Measurements from ENCODE around the gene KLK3. TPM values are rescaled to one million over a fixed set of nuclear protein-coding genes. Genes with fewer than 3 reads are reported as not detected.
A peak's percentile ranks its signal among the peaks of the same experiment; 100 is the strongest.
"Not testable (repeated sequence)": the region's sequence is repeated elsewhere in the genome, so short reads cannot be mapped to it uniquely, and the experiment has no call there.

The KLK3 gene
- total RNA-seq, 2 donors from 2014 or later, result not detected

DNA sequence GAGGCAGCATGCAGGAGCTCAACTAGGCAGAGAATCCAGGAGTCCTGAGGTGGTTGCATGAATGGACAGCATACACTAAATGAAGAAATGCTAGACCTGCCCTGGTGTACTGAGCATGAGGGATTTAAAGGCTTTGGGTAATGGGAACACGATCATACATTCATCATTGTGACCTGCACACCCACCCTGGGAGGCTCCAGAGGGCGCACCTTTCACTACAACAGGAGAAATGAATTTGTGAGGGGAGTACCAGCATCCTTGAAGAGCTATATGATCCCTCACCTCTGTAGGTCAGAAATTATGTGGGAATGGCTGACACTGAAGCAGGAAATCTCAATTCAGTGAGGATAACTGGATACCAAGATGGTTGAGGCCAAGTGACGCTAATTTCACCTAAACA lies 27.5 kb downstream of the KLK3 start:
- Mint-ChIP-seq H3K27ac (no peak overlapping the region), H3K4me1 (ENCODE audit: low read depth) (no peaks in the 10 kb centered on the region), H3K36me3 (ENCODE audit: insufficient read depth in 2 of 2) (no peaks in the 10 kb centered on the region), H3K27me3 (ENCODE audit: low read depth) (peaks cover 69% of the 10 kb centered on the region), H3K4me3 (no peak overlapping the region), H3K9me3 (no peaks in the 10 kb centered on the region)
- no peak for ATAC-seq (replicated peaks in 1 of 2)
- DNase-seq, result no peak

DNA sequence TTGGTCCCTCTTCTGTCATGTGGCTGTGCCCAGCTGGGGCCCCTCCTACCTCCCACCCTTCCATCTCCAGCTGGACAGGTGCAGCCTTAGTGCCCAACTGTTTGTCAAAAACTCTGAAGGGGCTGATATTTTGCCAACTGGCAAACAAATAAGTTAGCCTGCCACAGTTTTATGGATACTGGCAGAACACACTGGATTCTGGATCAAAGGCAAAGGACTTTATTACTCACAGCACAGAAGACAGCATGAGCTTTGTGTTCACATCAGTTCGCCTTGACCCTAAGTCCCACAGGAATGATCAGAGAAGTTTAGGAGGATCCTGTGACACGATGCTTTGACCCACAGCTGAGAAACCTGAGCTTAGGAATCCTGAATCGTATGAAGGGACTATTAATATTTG lies 34.9 kb downstream of the KLK3 start:
- DNase-seq, result no peak
- Mint-ChIP-seq H3K27me3 (ENCODE audit: low read depth) (peaks cover 64% of the 10 kb centered on the region), H3K36me3 (ENCODE audit: insufficient read depth in 2 of 2) (no peaks in the 10 kb centered on the region), H3K4me1 (ENCODE audit: low read depth) (no peaks in the 10 kb centered on the region), H3K27ac (no peak overlapping the region), H3K9me3 (no peaks in the 10 kb centered on the region), H3K4me3 (no peak overlapping the region)
- ATAC-seq (replicated peaks in 1 of 2), result no peak

DNA sequence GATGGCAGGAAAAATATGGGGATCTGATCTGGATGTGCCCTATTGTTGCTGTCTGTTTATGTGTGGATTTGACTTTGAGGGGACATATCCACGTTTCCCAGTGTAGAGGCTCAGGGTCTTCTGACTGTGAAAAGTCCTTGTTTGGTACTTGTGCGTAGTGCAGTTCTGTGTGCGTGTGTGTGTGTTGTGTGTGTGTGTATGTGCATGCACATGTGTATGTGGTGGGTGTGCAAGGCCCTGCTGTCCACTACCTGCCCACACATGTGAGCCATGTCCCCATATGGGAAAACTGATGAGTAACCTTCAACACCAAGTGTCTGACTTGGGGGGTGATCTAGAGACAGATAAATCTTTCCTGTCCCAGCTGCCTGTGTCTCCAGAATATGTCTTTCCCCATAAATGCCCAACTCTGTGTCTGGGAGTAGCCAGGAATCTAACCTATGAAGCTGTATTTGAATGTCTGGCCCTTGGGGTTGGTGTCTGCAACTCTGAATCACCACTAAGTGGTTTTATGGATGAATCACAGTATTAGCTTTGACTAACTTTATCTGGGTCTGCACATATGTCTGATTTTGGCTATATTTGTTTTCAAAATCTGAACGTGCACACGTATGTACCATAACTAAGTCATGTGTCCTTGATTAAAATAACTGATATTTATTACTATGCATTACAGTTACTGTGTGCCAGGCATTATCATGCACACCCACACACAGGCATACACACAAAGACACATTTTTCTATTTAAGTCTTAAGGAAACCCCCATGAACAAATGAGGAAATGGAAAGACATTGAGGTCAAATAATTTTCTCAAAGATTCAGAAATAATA lies 35.9 kb downstream of the KLK3 start:
- no peak for DNase-seq
- Mint-ChIP-seq H3K9me3 (peaks cover 0 to 4% of the 10 kb centered on the region in 2 donors), H3K27ac (no peak overlapping the region), H3K4me3 (no peak overlapping the region), H3K4me1 (ENCODE audit: low read depth) (no peaks in the 10 kb centered on the region), H3K27me3 (ENCODE audit: low read depth) (peaks cover 57% of the 10 kb centered on the region), H3K36me3 (ENCODE audit: insufficient read depth in 2 of 2) (peaks cover 0 to 3% of the 10 kb centered on the region in 2 donors)
- ATAC-seq (replicated peaks in 1 of 2), result peak; percentile 51 to 54

DNA sequence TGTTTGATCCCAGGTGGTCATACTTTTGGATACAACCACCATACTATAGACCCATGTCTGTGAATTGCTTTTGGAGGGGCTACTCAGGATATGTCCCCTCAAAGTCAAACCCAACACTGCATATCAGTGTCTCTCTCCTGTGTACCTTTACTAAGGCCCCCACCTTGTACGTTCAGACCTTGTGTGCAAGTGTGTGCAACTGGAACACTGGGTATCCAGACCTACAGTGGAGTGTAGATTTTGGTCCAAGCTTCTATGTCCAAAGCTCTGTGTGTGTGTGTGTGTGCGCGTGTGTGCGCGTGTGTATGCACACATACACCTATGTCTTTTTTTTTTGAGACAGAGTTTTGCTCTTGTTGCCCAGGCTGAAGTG lies 36.5 kb downstream of the KLK3 start:
- H3K36me3 Mint-ChIP-seq (ENCODE audit: insufficient read depth in 2 of 2), result peaks cover 0 to 5% of the 10 kb centered on the region in 2 donors
- no peaks in the 10 kb centered on the region for H3K4me1 Mint-ChIP-seq (ENCODE audit: low read depth)
- peaks cover 0 to 4% of the 10 kb centered on the region in 2 donors for H3K9me3 Mint-ChIP-seq
- no peak overlapping the region for H3K4me3 Mint-ChIP-seq
- DNase-seq (no peak), ATAC-seq (replicated peaks in 1 of 2) (no peak)
- no peak overlapping the region for H3K27ac Mint-ChIP-seq
- peaks cover 51% of the 10 kb centered on the region for H3K27me3 Mint-ChIP-seq (ENCODE audit: low read depth)

DNA sequence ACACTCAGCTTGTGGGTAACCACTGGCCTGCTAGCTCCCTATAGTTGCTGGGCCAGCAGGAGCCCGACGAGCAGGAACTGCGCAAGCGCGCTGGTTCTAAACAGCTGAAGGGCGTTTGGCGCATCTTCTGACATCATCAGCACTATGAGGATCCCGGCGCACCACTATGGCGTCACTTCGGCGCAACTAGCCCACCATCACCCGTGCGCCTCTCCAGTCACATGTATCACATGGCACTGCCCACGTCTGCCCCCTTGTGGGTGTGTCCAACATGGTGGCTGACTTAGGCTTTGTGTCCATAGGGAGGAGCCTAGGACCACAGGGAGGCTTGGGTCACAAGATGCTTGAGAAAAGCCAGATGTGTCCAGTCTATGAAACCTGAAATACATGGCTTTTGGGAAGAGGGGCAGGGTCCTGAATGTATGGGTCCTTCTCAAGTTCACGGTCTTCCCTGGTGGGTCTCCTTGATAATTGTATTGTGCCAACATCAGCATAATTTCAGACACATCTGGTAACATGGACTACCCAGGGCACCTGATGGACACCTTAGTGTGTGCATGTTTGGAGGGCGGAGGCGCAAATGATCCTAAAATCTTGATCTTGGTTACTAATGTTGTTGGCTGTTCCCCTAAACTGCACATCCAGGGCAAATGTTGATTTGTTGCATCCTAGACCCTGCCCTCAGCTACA lies 38.5 kb downstream of the KLK3 start:
- no peak for ATAC-seq (replicated peaks in 1 of 2)
- Mint-ChIP-seq H3K4me3 (no peak overlapping the region), H3K36me3 (ENCODE audit: insufficient read depth in 2 of 2) (peaks cover 0 to 6% of the 10 kb centered on the region in 2 donors), H3K9me3 (peaks cover 0 to 4% of the 10 kb centered on the region in 2 donors), H3K4me1 (ENCODE audit: low read depth) (peaks cover 6% of the 10 kb centered on the region), H3K27me3 (ENCODE audit: low read depth) (peaks cover 44% of the 10 kb centered on the region), H3K27ac (no peak overlapping the region)
- no peak for DNase-seq

DNA sequence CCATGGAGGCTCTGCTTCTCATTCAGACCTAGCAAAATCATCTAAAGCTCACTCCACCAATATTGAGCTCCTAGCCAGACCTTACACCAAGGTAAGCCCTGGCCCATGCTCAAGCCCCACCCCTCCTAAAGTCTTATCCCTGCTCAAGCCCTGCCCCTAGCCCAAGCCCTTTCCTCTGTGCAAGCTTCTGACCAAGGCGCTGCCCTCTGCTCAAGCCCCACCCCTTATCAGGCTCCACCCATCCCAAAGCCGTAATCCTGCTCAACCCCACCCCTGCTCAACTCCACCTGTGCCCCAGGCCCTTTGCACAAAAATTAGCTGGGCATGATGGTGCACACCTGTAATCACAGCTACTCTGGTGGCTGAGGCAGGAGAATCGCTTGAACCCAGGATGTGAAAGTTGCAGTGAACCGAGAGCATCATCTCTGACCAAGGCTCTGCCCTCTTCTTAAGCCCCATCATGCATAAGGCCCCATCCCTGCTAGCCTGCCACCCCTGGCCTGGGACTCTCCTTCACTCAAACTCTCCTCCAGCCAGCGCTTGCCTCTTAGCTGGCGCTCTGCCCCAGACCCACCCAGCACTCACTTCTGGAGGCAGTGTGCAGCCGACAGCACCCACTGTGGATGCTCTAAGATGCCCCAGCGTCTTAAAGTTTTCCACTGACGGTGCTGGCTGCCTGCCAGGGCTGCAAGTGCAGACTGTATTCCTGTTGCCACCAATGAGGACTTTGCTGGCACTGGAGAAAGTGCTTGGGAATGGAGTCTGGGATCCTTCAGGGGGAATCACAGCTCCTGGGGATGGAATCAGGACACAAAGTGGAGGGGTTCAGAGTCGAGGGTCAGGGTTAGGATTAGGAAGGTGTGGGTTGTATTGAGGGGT lies 40.0 kb downstream of the KLK3 start:
- Mint-ChIP-seq H3K4me3 (no peak overlapping the region), H3K27me3 (ENCODE audit: low read depth) (peaks cover 42% of the 10 kb centered on the region), H3K36me3 (ENCODE audit: insufficient read depth in 2 of 2) (peaks cover 0 to 6% of the 10 kb centered on the region in 2 donors), H3K4me1 (ENCODE audit: low read depth) (peaks cover 6% of the 10 kb centered on the region), H3K9me3 (peaks cover 0 to 4% of the 10 kb centered on the region in 2 donors), H3K27ac (no peak overlapping the region)
- DNase-seq (no peak), ATAC-seq (replicated peaks in 1 of 2) (no peak)

DNA sequence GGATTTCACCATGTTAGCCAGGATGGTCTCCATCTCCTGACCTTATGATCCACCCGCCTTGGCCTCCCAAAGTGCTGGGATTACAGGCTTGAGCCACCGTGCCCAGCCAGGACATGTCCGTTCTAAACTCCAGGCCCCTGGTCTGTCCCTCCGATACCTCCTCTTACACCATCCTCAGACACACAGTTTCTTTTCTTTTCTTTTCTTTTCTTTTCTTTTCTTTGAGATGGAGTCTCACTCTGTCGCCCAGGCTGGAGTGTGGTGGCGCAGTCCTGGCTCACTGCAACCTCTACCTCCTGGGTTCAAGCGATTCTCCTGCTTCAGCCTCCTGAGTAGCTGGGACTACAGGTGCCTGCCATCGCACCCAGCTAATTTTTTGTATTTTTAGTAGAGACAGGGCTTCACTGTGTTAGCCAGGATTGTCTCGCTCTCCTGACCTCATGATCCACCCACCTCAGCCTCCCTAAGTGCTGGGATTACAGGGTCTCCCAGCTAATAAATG lies 41.4 kb downstream of the KLK3 start:
- H3K36me3 Mint-ChIP-seq (ENCODE audit: insufficient read depth in 2 of 2); H3K4me3 Mint-ChIP-seq: not testable (repeated sequence)
- H3K27me3 Mint-ChIP-seq (ENCODE audit: low read depth), result peaks cover 37% of the 10 kb centered on the region

DNA sequence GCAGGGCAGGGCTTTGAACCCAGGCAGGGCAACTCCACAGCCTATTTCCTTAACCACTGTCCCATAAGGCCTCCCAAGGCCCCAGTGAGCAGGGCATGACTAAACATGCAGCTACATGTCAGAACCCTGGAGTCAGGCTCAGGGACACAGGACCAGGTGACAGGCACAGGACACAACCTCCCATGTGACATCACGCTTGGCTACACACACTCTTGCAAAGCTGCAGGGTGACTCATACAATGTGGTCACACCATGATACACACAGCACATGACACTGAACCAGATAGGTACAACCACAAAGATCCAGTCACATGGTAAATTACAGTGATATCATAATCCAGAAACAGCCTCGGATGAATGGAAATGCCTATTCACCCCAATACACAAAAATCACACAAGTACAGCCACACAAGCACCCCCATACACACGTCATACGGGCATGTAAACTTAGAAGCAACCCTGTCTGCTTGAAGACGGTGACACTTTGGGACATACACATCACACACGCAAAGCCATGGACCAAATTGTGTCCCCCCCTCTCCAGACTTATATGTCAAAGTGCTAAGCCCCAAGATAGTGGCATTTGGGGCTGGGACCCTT lies 42.0 kb downstream of the KLK3 start:
- Mint-ChIP-seq H3K36me3 (ENCODE audit: insufficient read depth in 2 of 2) (peaks cover 0 to 6% of the 10 kb centered on the region in 2 donors), H3K4me1 (ENCODE audit: low read depth) (peaks cover 6% of the 10 kb centered on the region), H3K4me3 (no peak overlapping the region), H3K9me3 (peaks cover 0 to 4% of the 10 kb centered on the region in 2 donors), H3K27ac (no peak overlapping the region), H3K27me3 (ENCODE audit: low read depth) (peaks cover 35% of the 10 kb centered on the region)
- DNase-seq (peak; percentile 49 to 64), ATAC-seq (replicated peaks in 1 of 2) (peak; percentile 97 to 98)

More for the DNA sequence above, 41.4 kb downstream of the KLK3 start:
- DNase-seq; H3K4me1 Mint-ChIP-seq (ENCODE audit: low read depth); H3K27ac Mint-ChIP-seq; ATAC-seq (replicated peaks in 1 of 2); H3K9me3 Mint-ChIP-seq: not testable (repeated sequence)

DNA sequence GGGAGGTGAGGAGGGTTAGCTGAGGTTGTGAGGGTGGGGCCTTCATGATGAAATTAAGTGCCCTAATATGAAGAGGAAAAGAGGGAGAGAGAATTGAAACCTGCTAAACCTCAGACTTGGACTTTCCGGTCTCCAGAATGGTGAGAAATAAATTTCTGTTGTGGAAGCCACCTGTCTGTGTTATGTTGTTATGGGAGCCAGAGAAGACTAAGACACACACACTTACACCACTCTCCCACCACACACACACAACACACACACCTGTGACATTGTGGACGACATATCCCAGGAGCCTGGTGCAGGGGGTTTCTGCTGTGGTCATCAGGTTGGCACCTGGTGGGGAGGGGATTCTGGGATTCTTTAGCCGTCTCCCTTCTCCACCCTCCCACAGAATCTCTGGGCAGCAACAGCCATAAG lies 42.5 kb downstream of the KLK3 start:
- H3K27ac Mint-ChIP-seq, result no peak overlapping the region
- DNase-seq (no peak), ATAC-seq (replicated peaks in 1 of 2) (no peak)
- peaks cover 0 to 4% of the 10 kb centered on the region in 2 donors for H3K9me3 Mint-ChIP-seq
- H3K4me1 Mint-ChIP-seq (ENCODE audit: low read depth), result peaks cover 6% of the 10 kb centered on the region
- H3K4me3 Mint-ChIP-seq, result no peak overlapping the region
- H3K27me3 Mint-ChIP-seq (ENCODE audit: low read depth), result peaks cover 29% of the 10 kb centered on the region
- peaks cover 0 to 6% of the 10 kb centered on the region in 2 donors for H3K36me3 Mint-ChIP-seq (ENCODE audit: insufficient read depth in 2 of 2)

DNA sequence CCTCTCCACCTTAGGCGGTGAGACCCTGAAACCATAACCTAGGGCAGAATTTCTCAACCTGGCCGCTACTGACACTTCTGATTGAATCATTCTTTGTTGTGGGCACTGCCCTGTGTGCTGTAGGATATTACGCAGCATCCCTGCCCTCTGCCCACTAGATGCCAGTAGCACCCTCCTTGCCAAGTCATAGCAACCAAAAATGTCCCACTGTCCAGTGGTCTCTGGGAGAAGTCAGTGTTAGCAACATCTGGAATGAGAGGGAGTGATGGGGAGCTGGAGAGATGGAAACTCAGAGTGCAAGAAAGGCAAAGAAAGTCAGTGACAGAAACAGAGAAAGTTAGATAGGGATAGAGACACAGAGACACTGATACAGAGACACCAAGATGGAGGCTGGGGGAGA lies 42.9 kb downstream of the KLK3 start:
- peaks cover 0 to 6% of the 10 kb centered on the region in 2 donors for H3K36me3 Mint-ChIP-seq (ENCODE audit: insufficient read depth in 2 of 2)
- H3K27me3 Mint-ChIP-seq (ENCODE audit: low read depth), result peaks cover 25% of the 10 kb centered on the region
- no peak overlapping the region for H3K27ac Mint-ChIP-seq
- H3K9me3 Mint-ChIP-seq, result peaks cover 0 to 4% of the 10 kb centered on the region in 2 donors
- DNase-seq (no peak), ATAC-seq (replicated peaks in 1 of 2) (no peak)
- H3K4me1 Mint-ChIP-seq (ENCODE audit: low read depth), result peaks cover 6% of the 10 kb centered on the region
- no peak overlapping the region for H3K4me3 Mint-ChIP-seq

DNA sequence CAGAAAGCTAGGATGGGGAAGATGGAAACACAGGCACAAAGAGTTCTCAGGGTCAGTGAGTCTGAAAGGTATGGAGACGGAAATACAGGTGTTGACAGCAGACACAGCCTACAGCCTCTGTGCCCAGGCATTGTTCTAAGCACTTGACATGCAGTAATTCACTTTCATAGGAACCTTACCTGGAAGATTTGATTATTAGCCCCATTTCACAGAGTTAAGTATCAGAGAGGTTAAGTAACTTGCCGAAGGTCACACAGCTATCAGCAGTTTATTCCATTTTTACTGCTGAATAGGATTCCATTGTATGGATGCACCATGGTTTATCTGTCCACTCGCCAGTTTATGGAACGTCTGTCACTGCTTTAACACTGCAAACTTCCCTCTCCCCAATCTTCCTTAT lies 43.3 kb downstream of the KLK3 start:
- DNase-seq, result no peak
- Mint-ChIP-seq H3K36me3 (ENCODE audit: insufficient read depth in 2 of 2) (peaks cover 0 to 6% of the 10 kb centered on the region in 2 donors), H3K4me1 (ENCODE audit: low read depth) (peaks cover 6% of the 10 kb centered on the region), H3K27ac (no peak overlapping the region), H3K4me3 (no peak overlapping the region), H3K9me3 (peaks cover 0 to 4% of the 10 kb centered on the region in 2 donors), H3K27me3 (ENCODE audit: low read depth) (peaks cover 25% of the 10 kb centered on the region)
- no peak for ATAC-seq (replicated peaks in 1 of 2)

DNA sequence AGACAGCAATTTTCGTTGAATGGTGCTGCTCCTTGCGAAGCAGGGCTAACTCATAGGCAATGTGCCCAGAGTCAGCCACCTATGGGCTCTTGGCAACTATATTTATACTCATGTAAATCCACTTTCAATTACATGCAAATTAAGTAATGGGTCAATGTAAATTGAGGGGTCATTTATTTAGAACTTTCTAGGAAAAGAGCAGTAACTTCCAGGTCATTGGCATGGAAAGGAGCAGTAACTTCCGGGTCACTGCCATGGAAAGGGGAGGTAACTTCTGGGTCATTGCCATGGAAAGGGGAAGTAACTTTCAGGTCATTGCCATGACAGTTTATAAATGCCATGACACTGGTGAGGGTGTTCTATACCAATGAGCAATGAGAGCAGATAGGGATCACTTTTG lies 44.9 kb downstream of the KLK3 start:
- peaks cover 0 to 4% of the 10 kb centered on the region in 2 donors for H3K9me3 Mint-ChIP-seq
- ATAC-seq (replicated peaks in 1 of 2) (no peak), DNase-seq (no peak)
- no peak overlapping the region for H3K4me3 Mint-ChIP-seq
- H3K27ac Mint-ChIP-seq, result no peak overlapping the region
- H3K36me3 Mint-ChIP-seq (ENCODE audit: insufficient read depth in 2 of 2), result peaks cover 0 to 6% of the 10 kb centered on the region in 2 donors
- H3K27me3 Mint-ChIP-seq (ENCODE audit: low read depth), result peaks cover 30% of the 10 kb centered on the region
- H3K4me1 Mint-ChIP-seq (ENCODE audit: low read depth), result peaks cover 6% of the 10 kb centered on the region

Data from activated T-cell treated with anti-CD3 and anti-CD28 coated beads, Interleukin-2, amount 50 U/mL, for 72 hours (primary cell).